Keratinocyte (primary cell): ENCODE data around the gene DIAPH3.

Source experiments
- CTCF ChIP-seq, 3 experiments: IDR thresholded peaks in 1 of 3; conservative IDR thresholded peaks in 1 of 3; optimal IDR thresholded peaks in 1 of 3; 2 replicates in 2 of 3; 3 replicates in 1 of 3; pipeline versions ENCODE3 to v1.5.1; 2011; ENCODE audit warnings: low read length in 3 of 3, mild to moderate bottlenecking in 3 of 3, moderate library complexity in 2 of 3, control low read depth in 1 of 3, inconsistent platforms in 1 of 3; ENCODE audit not compliant: insufficient read depth in 2 of 3; ENCODE audit errors: extremely low read depth in 1 of 3
- EZH2 ChIP-seq: IDR thresholded peaks from one replicate; pipeline ENCODE4 v1.6.1; 2012; ENCODE audit warnings: inconsistent platforms, mild to moderate bottlenecking, low read length, moderate library complexity

GRCh38 chr13:60138674-60139073 is 25.1 kb downstream of the DIAPH3 start:
- TF ChIP-seq CTCF (optimal IDR thresholded peaks at IDR 0.05 in 1 of 3, IDR thresholded peaks at IDR 0.05 in 1 of 3, conservative IDR thresholded peaks at IDR 0.05 in 1 of 3; ENCODE audit: extremely low read depth in 1 of 3, insufficient read depth in 2 of 3, low read length in 3 of 3) (no peak), EZH2 (no peak)
